Measurements from ENCODE around the gene CHCHD3.
"Not testable (repeated sequence)": the region's sequence is repeated elsewhere in the genome, so short reads cannot be mapped to it uniquely, and the experiment has no call there.

CHCHD3 gene

DNA sequence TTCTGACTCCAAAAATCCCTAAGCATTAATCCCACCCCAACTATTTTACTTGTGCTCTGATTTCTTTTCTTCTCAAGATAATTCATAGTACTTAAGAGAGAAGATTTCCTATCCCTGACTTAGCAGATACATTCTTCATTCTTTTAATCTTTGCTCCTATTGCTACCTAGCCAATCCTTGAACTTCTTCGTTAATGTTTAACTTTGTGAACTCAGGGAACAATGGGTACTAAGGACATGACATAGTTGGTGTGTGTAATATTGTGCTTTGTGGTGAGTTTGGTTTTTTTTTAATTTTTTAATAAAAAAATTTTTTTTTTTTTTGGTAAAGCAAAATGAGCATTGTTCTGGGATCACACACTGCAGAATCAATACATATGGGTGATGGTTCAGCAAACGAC is 166.2 kb downstream of the CHCHD3 start:
- H3K9me3 ChIP-seq (ENCODE audit: low read length): no peaks in the 10 kb centered on the region
- H3K4me3 ChIP-seq (ENCODE audit: low read depth in 1 of 2, low read length in 2 of 2): no peak overlapping the region
- no peaks in the 10 kb centered on the region for H3K27me3 ChIP-seq (ENCODE audit: control insufficient read depth in 1 of 2, insufficient read depth in 2 of 2, low read length in 2 of 2)
- no peak overlapping the region for H3K9ac ChIP-seq (ENCODE audit: low read length)
- no peaks in the 10 kb centered on the region for H3K36me3 ChIP-seq (ENCODE audit: insufficient read depth, low read length)
- no peak overlapping the region for H3K27ac ChIP-seq (ENCODE audit: low read depth, low read length)
- H3K4me1 ChIP-seq (ENCODE audit: insufficient read depth, low read length): no peaks in the 10 kb centered on the region

DNA sequence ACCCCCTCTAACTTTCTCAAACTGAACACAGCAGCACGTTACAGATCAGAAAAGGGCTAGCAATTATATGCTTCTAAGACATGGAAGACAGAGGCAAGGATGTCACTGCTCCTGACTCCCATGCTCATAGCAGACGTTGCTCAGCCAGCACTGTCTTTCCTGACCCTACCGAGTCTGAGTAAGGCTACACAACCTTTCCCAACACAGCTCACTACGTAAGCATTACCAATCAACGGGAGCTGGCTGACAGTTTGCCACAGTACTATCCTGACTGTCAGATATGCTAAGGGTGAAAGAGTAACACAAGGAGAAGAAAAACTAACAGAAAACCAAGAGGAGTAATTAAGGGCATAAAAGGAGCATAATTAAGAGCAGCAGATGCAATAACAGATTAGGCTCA is 171.2 kb downstream of the CHCHD3 start:
- no peaks in the 10 kb centered on the region for H3K4me1 ChIP-seq (ENCODE audit: insufficient read depth, low read length)
- no peak overlapping the region for H3K4me3 ChIP-seq (ENCODE audit: low read depth in 1 of 2, low read length in 2 of 2)
- no peak overlapping the region for H3K9ac ChIP-seq (ENCODE audit: low read length)
- no peaks in the 10 kb centered on the region for H3K9me3 ChIP-seq (ENCODE audit: low read length)
- H3K27me3 ChIP-seq (ENCODE audit: control insufficient read depth in 1 of 2, insufficient read depth in 2 of 2, low read length in 2 of 2): no peaks in the 10 kb centered on the region
- H3K36me3 ChIP-seq (ENCODE audit: insufficient read depth, low read length): no peaks in the 10 kb centered on the region
- no peak overlapping the region for H3K27ac ChIP-seq (ENCODE audit: low read depth, low read length)

DNA sequence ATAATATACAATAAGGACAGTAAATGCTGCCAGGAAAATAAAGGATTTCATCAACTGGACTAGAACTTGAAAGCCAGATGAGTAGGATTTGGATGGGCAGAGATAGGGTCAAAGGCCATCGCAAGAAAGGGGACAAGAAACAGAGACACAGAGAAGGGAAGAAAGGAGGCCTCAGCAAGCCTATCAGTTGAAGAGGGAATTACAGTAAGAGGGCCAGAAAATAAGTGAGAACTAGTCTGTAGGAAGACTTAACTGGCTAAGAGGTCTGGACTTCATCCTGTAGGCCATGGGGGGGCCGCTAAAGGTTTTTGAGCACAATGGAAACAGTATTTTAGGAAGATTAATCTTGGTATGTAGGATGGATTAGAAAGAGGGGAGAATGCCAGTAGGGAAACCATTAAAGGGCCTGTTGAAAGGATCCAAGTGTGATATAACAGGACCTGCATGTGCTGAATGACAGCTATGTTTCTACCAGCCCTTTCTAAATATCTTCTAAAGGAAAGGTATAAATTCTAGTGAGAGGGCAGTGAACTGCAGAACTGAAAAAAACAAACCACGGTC is 174.4 kb downstream of the CHCHD3 start:
- no peaks in the 10 kb centered on the region for H3K27me3 ChIP-seq (ENCODE audit: control insufficient read depth in 1 of 2, insufficient read depth in 2 of 2, low read length in 2 of 2)
- no peak overlapping the region for H3K27ac ChIP-seq (ENCODE audit: low read depth, low read length)
- no peaks in the 10 kb centered on the region for H3K36me3 ChIP-seq (ENCODE audit: insufficient read depth, low read length)
- no peak overlapping the region for H3K9ac ChIP-seq (ENCODE audit: low read length)
- no peaks in the 10 kb centered on the region for H3K4me1 ChIP-seq (ENCODE audit: insufficient read depth, low read length)
- no peak overlapping the region for H3K4me3 ChIP-seq (ENCODE audit: low read depth in 1 of 2, low read length in 2 of 2)
- no peaks in the 10 kb centered on the region for H3K9me3 ChIP-seq (ENCODE audit: low read length)

DNA sequence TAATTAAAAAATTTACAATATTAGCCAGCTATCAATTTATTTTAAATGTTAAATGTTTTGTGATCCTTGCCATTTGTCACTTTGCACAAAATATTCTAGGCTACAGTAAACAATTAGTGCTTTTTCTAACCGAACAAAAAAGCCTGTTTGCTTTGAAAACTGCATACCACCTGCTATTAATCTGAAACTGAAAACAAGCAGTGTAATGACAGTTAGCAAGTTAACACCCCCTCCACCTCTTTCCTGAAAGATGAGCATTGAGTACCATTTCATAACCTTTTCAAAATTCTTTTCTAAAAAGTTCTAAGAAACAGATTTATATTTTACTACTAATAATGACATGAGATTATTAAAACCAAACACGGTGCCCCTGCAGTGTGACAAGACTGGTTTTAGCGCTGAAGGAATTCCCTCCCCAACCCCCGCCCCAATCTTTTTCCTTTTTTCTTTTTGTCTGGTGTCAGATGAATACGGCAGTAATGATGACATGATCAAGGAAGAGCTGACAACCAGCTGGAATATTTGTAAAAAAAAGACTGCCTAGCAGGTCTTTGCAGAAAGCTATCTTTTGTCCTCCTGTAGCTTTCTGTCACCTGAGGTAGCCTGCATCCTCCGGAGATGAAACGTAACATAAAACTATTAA is 175.6 kb downstream of the CHCHD3 start:
- H3K9ac ChIP-seq (ENCODE audit: low read length): no peak overlapping the region
- H3K27ac ChIP-seq (ENCODE audit: low read depth, low read length): no peak overlapping the region
- H3K4me3 ChIP-seq (ENCODE audit: low read depth in 1 of 2, low read length in 2 of 2): no peak overlapping the region
- H3K4me1 ChIP-seq (ENCODE audit: insufficient read depth, low read length): no peaks in the 10 kb centered on the region
- H3K9me3 ChIP-seq (ENCODE audit: low read length): no peaks in the 10 kb centered on the region
- H3K36me3 ChIP-seq (ENCODE audit: insufficient read depth, low read length): no peaks in the 10 kb centered on the region
- no peaks in the 10 kb centered on the region for H3K27me3 ChIP-seq (ENCODE audit: control insufficient read depth in 1 of 2, insufficient read depth in 2 of 2, low read length in 2 of 2)

DNA sequence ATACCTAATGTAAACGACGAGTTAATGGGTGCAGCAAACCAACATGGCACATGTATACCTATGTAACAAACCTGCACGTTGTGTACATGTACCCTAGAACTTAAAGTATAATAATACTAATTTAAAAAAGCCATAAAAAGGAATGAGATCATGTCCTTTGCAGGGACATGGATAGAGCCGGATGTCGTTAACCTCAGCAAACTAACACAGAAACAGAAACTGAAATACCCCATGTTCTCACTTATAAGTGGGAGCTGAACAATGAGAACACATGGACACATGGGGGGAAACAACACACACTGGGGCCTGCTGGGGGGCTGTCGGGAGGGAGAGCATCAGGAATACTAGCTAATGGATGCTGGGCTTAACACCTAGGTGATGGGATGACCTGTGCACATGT is 176.8 kb downstream of the CHCHD3 start:
- not testable (repeated sequence) for H3K27ac ChIP-seq (ENCODE audit: low read depth, low read length); H3K36me3 ChIP-seq (ENCODE audit: insufficient read depth, low read length); H3K27me3 ChIP-seq (ENCODE audit: control insufficient read depth in 1 of 2, insufficient read depth in 2 of 2, low read length in 2 of 2); H3K4me1 ChIP-seq (ENCODE audit: insufficient read depth, low read length); H3K9ac ChIP-seq (ENCODE audit: low read length); H3K4me3 ChIP-seq (ENCODE audit: low read depth in 1 of 2, low read length in 2 of 2); H3K9me3 ChIP-seq (ENCODE audit: low read length)

DNA sequence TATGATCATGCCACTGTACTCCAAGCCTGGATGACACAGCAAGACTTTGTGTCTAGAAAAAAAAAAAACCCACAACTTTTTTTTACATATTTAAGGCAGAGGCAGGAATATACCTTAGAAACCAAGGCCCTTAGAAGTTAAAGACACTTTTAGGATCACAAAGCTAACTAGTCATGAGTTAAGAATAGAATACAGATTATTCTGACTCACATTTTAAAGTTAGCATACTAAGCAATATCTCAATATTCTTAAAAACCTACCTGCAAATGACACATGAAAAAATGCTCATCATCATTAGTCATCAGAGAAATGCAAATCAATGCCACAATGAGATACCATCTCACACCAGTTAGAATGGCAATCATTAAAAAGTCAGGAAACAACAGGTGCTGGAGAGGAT is 177.7 kb downstream of the CHCHD3 start:
- no peak overlapping the region for H3K4me3 ChIP-seq (ENCODE audit: low read depth in 1 of 2, low read length in 2 of 2)
- no peaks in the 10 kb centered on the region for H3K4me1 ChIP-seq (ENCODE audit: insufficient read depth, low read length)
- H3K36me3 ChIP-seq (ENCODE audit: insufficient read depth, low read length): no peaks in the 10 kb centered on the region
- H3K27me3 ChIP-seq (ENCODE audit: control insufficient read depth in 1 of 2, insufficient read depth in 2 of 2, low read length in 2 of 2): no peaks in the 10 kb centered on the region
- no peak overlapping the region for H3K27ac ChIP-seq (ENCODE audit: low read depth, low read length)
- H3K9ac ChIP-seq (ENCODE audit: low read length): no peak overlapping the region
- H3K9me3 ChIP-seq (ENCODE audit: low read length): no peaks in the 10 kb centered on the region

DNA sequence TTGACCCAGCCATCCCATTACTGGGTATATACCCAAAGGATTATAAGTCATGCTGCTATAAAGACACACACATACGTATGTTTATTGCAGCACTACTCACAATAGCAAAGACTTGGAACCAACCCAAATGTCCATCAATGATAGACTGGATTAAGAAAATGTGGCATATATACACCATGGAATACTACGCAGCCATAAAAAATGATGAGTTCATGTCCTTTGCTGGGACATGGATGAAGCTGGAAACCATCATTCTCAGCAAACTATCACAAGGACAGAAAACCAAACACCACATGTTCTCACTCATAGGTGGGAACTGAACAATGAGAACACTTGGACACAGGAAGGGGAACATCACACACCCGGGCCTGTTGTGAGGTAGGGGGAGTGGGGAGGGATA is 179.6 kb downstream of the CHCHD3 start:
- not testable (repeated sequence) for H3K9ac ChIP-seq (ENCODE audit: low read length); H3K4me3 ChIP-seq (ENCODE audit: low read depth in 1 of 2, low read length in 2 of 2); H3K36me3 ChIP-seq (ENCODE audit: insufficient read depth, low read length); H3K27ac ChIP-seq (ENCODE audit: low read depth, low read length); H3K9me3 ChIP-seq (ENCODE audit: low read length); H3K4me1 ChIP-seq (ENCODE audit: insufficient read depth, low read length); H3K27me3 ChIP-seq (ENCODE audit: control insufficient read depth in 1 of 2, insufficient read depth in 2 of 2, low read length in 2 of 2)

DNA sequence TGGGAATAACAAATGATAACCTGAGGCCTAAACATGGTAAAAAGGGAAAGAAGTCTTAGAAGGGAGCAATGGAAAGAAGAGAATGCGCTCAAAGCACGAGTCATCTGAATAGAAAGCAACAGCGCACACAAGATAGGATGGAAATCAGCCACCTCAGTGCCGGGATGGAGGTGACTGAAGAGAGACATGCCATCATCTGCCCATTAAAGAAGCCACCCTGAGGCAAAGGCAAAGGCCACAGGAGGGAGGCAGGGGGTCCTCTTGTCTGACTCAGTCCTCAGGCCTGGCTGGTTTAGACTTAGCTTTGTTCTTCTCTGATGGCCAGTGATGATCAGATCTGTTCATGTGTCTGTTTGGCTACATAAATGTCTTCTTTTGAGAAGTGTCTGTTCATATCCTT is 180.6 kb downstream of the CHCHD3 start:
- Histone ChIP-seq H3K27me3 (ENCODE audit: control insufficient read depth in 1 of 2, insufficient read depth in 2 of 2, low read length in 2 of 2) (no peaks in the 10 kb centered on the region), H3K4me3 (ENCODE audit: low read depth in 1 of 2, low read length in 2 of 2) (no peak overlapping the region), H3K27ac (ENCODE audit: low read depth, low read length) (no peak overlapping the region), H3K9ac (ENCODE audit: low read length) (no peak overlapping the region), H3K36me3 (ENCODE audit: insufficient read depth, low read length) (no peaks in the 10 kb centered on the region), H3K4me1 (ENCODE audit: insufficient read depth, low read length) (no peaks in the 10 kb centered on the region), H3K9me3 (ENCODE audit: low read length) (no peaks in the 10 kb centered on the region)

DNA sequence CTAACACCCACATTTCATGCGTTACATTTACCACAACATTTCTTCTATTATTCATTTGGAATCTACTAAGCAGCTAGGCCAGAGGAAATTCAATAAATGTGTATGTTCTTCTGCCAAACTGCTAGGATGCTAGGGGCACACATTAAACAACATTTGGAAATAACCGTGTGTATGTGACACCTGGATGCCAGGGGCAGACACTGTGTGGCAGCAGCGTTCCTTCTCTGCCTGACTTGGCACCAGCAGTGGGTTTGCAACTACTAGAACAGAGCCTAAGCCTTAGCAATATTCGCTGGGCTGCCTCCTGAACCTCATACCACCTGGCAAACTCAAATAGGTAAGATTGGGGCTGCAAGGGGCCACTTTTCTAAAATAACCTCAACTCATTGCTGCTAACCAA is 182.1 kb downstream of the CHCHD3 start:
- no peaks in the 10 kb centered on the region for H3K4me1 ChIP-seq (ENCODE audit: insufficient read depth, low read length)

DNA sequence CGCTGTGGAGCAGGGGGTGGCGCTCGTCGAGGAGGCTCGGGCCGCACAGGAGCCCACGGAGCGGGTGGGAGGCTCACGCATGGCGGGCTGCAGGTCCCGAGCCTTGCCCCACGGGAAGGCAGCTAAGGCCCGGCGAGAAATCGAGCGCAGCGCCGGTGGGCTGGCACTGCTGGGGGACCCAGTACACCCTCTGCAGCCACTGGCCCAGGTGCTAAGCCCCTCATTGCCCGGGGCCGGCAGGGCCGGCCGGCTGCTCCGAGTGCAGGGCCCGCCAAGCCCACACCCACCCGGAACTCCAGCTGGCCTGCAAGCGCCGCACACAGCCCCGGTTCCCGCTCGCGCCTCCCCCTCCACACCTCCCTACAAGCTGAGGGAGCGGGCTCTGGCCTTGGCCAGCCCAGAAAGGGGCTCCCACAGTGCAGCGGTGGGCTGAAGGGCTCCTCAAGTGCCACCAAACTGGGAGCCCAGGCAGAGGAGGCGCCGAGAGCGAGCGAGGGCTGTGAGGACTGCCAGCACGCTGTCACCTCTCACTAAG is 183.2 kb downstream of the CHCHD3 start:
- not testable (repeated sequence) for H3K4me3 ChIP-seq (ENCODE audit: low read depth in 1 of 2, low read length in 2 of 2); H3K4me1 ChIP-seq (ENCODE audit: insufficient read depth, low read length); H3K27ac ChIP-seq (ENCODE audit: low read depth, low read length); H3K36me3 ChIP-seq (ENCODE audit: insufficient read depth, low read length); H3K9ac ChIP-seq (ENCODE audit: low read length); H3K27me3 ChIP-seq (ENCODE audit: control insufficient read depth in 1 of 2, insufficient read depth in 2 of 2, low read length in 2 of 2); H3K9me3 ChIP-seq (ENCODE audit: low read length)

More for the DNA sequence above, 182.1 kb downstream of the CHCHD3 start:
- no peaks in the 10 kb centered on the region for H3K36me3 ChIP-seq (ENCODE audit: insufficient read depth, low read length)
- no peak overlapping the region for H3K27ac ChIP-seq (ENCODE audit: low read depth, low read length)
- no peak overlapping the region for H3K9ac ChIP-seq (ENCODE audit: low read length)
- H3K4me3 ChIP-seq (ENCODE audit: low read depth in 1 of 2, low read length in 2 of 2): no peak overlapping the region
- no peaks in the 10 kb centered on the region for H3K9me3 ChIP-seq (ENCODE audit: low read length)
- H3K27me3 ChIP-seq (ENCODE audit: control insufficient read depth in 1 of 2, insufficient read depth in 2 of 2, low read length in 2 of 2): no peaks in the 10 kb centered on the region

DNA sequence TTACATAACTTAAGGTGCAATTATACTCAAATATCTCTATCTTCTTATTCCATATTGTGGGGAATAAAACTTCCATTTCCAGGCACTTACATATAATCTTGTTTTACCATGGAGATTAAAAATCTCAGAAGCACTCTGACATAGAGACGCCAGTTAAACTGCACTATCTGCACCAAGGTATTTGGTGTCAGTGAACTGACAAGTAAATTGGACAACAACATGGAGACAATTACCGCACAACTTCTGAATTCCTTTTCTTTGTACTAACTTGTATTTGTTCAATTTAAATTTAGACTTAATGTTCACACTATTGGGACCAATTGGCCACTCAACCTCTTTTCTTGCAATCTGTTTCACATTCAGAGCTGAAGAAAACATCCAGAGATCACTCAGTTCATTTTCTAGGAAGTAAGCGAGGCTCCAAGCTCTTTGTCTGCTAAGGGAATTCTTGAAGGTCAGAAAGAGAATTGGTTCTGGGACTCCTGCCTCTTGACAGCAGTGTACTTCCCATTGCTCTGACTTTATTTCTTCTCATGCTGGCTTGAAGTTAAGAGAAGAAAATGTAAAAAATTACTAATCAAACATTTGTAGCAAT is 184.7 kb downstream of the CHCHD3 start:
- H3K9me3 ChIP-seq (ENCODE audit: low read length): no peaks in the 10 kb centered on the region
- H3K4me1 ChIP-seq (ENCODE audit: insufficient read depth, low read length): no peaks in the 10 kb centered on the region
- no peaks in the 10 kb centered on the region for H3K27me3 ChIP-seq (ENCODE audit: control insufficient read depth in 1 of 2, insufficient read depth in 2 of 2, low read length in 2 of 2)
- no peaks in the 10 kb centered on the region for H3K36me3 ChIP-seq (ENCODE audit: insufficient read depth, low read length)
- H3K27ac ChIP-seq (ENCODE audit: low read depth, low read length): no peak overlapping the region
- H3K9ac ChIP-seq (ENCODE audit: low read length): no peak overlapping the region
- H3K4me3 ChIP-seq (ENCODE audit: low read depth in 1 of 2, low read length in 2 of 2): no peak overlapping the region

DNA sequence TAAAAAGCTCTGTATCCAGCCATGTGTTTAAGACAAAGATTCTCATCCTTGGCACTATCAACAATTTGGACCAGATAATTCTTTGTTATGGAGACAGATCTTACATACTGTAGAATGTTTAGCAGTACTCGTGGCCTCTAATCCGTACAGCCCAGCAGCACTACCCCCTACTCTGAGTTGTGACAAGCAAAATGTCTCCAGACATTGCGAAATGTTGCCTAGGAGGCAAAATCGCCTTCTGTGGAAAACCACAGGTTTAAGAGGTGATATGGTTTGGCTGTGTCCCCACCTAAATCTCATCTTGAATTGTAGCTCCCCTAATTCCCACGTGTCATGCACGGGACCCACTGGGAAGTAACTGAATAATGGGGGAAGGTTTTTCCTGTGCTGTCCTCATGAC is 186.7 kb downstream of the CHCHD3 start:
- Histone ChIP-seq H3K27me3 (ENCODE audit: control insufficient read depth in 1 of 2, insufficient read depth in 2 of 2, low read length in 2 of 2) (no peaks in the 10 kb centered on the region), H3K9ac (ENCODE audit: low read length) (no peak overlapping the region), H3K4me3 (ENCODE audit: low read depth in 1 of 2, low read length in 2 of 2) (no peak overlapping the region), H3K4me1 (ENCODE audit: insufficient read depth, low read length) (no peaks in the 10 kb centered on the region), H3K27ac (ENCODE audit: low read depth, low read length) (no peak overlapping the region), H3K36me3 (ENCODE audit: insufficient read depth, low read length) (no peaks in the 10 kb centered on the region), H3K9me3 (ENCODE audit: low read length) (no peaks in the 10 kb centered on the region)
